Stimulated activated CD4-positive, alpha-beta T cell treated with anti-CD3 and anti-CD28 coated beads, TNF-alpha, amount 100 ng/mL, for 1 hour (primary cell): ENCODE data around the gene MTCH1.

ENCODE experiments used
- DNase-seq, 3 donors: peaks; one replicate each; pipeline ENCODE4 v3.0.0-alpha.2; 2020; ENCODE audit warnings: low read depth in 3 of 3, low spot score in 1 of 3

Gene MTCH1

DNA sequence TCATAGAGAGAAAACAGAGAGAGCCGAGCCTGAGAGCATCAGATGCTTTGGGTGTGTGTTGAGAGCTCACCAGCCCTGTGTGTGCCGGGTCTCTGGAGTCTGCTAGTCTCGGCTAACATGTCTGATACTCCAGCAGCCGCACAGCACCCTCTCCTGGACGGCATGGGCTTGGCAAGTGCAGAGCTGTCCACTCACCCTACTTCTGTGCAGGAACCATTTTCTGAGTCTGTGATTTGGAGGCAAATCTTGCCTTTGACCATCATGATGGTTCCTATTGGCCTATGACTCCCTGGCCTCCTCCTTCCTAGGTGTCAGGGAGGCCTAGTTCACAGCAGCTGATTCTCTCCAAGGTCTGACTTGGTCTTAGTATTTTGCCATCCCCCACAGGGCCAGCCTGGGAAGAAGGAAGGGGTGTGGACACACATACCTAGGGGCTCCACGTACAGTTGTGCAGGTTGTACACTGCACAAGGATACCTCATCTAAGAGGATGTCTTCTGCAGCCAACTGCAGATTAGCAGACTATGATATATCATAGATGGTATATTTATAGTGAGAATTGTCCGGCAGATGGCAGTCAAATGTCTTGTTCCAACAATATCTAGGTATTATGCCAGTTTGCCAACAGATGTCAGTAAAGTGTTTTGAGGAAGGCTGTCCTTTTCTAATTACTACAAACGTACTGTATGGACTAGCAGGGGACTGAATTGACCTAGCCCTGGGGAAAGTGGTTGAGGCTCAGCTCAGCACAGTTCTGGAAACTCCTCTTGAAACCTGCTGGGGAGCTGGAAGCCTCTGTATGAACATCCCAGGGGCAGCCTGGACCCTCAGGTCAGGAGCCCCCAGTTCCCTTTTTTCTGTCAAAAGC is 32.4 kb upstream of the MTCH1 start:
- DNase-seq, result peak; percentile 72 to 78 (median 77)

DNA sequence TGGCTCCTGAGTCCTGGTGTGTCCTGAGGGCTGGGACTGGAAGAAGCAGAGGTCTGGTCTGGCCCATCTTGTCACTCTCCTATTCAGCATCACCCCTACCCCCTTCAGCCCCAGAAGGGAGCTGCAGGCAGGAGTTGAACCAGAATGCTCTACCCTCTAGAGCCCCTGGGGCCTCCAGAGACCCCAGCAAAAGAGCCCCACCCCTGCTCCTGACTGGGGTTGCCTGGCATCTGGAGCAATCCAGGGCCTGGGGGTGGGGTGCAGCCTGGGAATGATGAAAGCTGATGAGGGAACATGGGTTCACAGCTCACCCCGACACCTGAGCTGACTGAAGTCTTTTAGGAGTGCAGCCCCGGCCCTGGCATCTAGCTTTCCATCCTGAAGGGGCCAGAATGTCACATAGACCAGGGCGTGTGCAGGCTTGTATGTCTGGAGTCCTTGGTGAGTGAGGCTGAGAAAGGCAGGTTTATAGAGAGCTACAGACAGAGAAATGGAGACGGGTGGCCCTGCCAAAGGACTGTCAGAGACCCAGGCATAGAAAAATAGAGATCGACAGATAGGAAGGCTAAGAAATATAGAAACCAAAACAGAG is 31.7 kb upstream of the MTCH1 start:
- DNase-seq, result no peak

DNA sequence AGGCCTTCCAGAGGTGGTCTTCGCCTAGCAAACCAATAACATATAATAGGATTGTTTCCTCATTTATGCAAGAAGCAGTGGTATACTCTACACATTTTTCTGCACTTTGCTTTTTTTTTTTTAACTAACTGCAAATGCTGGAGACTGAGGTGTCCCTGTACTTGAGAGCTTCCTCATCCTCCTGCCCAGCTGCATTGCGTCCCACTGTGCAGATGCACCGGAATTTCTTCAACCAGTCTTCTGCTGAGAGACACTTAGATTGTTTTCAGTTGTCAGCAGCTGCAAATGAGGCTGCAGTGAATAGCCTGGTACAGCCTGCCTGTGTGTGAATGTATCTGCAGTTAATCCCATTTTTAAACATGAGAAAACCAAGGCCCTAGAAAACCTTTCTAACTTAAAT is 31.0 kb upstream of the MTCH1 start:
- no peak for DNase-seq

DNA sequence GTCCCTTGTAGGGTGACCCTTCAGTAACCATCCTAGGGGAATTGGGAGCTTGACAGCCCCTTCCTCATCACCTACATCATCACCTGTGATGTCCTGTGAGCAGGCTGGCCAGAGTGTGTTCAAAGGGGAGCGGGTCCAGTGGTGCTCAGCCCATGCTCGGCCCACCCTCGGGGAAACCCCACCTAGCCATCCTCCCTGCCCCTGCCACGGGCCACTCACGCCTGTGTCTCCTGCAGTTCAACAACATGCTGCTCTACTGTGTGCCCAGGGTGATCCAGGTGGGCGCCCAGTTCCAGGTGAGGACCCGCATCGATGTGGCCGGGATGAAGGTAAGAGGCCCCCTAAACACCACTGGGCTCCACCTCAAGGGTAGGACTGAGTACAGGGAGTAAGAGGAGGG is 29.5 kb upstream of the MTCH1 start:
- no peak for DNase-seq

DNA sequence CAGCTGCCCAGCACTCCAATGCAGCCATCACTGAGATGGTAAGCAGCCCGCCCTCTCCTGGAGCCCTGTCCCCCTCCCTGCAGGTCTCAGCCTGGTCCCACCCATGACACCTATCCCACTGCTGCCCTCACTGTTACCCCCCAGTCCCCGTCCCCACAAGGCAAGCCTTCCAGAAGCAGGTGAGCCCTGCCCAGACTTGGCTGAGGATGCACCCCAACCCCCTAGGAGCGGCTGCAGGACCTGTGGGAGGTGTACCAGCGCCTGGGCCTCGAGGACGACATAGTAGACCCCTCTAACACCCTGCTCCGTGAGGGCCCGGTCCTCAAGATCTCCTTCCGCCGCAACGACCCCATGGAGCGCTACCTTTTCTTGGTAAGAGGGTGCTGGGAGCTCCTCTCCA is 28.7 kb upstream of the MTCH1 start:
- DNase-seq, result no peak

DNA sequence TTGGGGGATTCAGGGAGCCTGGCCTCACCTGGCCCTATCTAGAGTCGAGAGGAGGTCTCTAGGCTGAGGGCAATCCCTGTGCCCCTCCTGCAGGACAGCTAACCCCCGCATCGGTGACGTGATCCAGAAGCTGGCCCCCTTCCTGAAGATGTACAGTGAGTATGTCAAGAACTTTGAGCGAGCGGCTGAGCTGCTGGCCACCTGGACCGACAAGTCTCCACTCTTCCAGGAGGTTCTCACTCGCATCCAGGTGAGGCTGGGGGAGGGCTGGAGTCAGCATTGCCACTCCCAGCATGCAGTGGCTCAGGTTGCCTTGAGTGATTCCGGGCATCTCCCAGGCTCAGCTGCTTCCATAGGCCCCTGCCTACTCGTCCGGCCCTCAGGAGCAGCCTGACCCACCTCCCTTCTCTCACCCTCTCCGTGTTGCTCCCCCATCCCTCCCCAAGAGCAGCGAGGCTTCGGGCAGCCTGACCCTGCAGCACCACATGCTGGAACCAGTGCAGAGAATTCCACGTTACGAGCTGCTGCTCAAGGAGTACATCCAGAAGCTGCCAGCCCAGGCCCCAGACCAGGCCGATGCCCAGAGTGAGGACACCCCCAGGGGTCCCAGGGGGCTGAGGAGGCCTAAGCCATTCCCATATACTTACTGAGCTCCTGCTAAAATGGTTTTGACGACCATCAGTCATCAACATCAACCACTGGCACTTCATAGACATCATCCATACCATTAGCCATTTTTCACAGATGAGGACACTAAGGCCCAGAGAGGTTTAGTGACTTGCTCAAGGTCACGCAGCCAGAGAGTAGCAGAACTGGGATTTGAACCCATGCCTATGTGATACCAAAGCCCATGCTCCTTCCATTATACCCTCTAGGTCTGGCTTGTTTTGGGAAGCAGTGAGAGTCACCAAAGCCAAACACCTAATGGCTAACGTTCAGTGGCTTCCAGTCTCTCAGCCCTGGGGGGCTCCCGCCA is 27.8 kb upstream of the MTCH1 start:
- no peak for DNase-seq

DNA sequence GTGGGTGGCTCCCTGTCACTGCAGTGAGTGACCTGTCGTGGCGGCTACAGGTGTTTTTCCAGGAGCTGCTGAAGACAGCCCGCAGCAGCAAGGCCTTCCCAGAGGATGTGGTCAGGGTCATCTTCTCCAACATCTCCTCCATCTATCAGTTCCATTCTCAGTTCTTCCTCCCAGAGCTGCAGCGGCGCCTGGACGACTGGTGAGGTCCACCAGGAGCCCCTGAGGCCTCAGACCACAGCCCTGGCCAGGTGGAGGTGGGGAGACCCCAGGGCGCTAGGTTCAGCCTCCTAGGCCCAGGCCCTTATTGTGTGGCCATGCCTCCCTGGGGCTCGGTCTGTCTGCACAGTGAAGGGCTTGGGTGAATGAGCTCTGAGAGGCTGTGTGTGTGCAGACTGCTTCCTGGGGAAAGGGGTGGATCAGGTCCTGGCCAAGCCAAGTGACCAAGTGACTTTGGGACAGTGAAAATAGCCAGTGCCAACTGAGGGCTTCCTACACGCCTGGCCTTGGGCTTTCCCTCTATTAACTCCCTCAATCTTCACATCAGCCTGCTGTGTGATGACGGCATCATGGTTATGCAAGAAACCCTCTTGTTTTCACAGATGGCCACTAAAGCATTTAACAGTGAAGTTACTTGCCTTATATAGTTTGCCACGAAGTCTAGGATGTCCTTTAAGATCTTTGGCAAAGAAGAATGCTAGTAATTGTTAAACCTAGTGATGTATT is 25.8 kb upstream of the MTCH1 start:
- DNase-seq, result no peak

DNA sequence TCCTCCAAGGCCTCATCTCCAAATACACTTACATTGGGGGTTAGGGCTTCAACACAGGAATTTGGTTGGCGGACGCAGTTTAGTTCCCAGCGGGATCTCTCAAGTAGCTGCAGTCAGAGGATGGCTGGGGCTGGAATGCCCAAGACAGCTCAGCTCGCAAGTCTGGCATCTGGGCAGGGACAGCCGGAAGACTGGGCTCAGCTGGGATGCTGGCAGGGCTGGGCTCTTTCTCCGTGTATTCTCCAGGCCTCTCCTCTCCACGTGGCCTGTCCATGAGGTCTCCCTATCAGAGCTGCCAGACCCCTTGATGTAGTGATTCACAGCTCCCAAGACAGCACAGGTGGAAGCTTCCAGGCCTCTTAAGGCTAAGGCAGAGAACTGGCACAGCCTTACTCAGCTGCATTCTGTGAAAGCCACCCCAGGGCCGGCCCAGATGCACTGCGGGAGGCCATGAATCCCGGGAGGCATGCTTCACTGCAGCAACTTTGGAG is 24.5 kb upstream of the MTCH1 start:
- no peak for DNase-seq

DNA sequence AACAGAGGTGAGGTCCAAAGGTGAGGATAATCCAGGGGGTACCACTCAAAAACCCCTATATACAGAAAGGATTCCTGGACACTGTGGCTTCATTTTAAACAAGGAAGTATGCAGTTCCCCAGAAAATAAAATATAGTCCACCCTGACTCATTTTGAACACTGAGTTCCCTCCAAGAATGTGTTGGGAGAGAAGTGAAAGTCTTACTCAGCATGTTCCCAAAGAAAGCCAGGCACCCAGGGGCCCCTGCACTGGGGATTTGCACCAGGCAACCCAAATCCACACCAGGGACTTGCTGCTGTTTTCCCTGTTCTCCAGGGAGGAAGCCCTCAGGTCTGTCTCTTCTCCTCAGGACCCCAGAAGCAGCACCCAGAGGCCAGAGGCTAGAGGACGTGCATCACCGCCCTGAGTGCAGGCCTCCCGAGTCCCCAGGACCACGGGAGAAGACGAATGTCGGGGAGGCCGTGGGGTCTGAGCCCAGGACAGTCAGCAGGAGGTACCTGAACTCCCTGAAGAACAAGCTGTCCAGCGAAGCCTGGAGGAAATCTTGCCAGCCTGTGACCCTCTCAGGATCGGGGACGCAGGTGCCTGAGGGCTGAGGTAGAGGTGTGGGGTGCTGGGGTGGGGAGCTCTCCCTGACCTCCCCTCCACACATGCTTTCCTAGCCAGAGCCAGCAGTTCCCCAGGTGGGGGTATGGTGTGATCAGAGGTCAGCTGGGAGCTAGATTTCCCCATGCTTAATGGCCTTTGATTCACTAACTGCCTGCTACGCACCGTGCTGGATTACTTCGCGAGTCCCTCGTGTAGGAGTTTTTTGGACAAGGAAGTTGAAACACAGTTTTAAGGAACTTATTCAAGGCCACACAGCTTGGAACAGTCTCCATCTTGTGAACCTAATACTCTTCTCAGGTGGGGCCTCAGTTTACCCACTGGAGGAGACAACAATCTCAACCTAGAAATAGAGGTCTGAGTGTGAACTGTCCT is 22.8 kb upstream of the MTCH1 start:
- no peak for DNase-seq

DNA sequence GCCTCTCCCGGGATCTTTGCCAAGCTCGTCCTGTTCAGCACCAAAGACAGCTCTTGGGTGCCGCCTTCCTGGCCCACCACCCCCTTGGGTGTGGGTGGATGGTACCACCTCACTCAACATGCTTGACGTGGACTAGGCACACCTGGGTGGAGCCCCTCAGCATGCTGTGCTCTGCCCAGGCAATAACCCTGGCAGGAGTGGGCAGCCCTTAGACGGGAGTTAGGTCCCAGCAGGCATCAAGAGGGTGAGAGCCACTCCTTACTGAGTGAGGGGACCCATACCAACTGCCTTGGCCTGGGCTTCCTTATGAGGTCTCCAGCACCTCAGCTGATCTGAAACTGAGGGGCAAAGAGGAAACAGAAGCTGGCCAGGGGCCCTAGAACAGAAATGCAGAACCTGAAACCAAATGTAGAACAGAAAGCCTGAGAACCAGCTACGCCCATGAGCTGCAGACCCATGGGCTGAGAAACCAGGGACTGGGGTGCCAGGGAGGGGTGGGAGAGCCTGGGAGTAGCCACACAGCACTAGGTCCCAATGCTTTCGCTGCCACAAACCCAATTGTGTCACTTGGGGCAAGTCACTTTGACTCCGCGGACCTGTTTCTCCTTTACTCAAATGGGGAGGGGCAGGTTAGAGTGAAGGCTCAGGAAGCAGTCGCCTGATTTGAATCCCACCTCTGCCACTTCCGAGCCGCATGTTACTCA is 21.5 kb upstream of the MTCH1 start:
- DNase-seq, result no peak

DNA sequence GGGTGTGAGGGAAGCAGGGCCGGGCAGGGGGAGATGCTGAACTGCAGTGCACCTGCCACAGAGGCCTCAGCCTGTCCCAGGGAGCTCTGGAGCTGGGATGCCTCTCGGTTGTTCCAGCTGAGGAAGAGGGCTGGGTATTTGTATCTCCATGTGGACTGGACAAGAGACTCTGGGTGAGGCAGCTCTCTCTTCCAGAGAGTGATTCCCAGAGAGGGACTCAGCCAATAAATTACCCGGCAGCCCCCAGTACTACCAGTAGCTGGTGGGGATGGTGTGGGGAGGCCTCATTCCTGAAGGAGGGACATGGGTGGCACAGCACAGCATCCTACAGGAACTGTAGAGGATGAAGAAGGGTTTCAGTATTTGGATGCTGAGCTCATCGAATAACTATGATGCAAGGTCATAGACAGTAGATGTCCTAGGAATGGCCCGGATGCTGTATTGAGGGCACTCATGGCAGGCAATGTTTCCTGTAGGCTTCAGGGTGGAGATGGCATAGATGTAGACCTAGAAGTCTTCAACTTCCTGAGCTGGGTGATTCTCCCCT is 20.9 kb upstream of the MTCH1 start:
- DNase-seq, result no peak

DNA sequence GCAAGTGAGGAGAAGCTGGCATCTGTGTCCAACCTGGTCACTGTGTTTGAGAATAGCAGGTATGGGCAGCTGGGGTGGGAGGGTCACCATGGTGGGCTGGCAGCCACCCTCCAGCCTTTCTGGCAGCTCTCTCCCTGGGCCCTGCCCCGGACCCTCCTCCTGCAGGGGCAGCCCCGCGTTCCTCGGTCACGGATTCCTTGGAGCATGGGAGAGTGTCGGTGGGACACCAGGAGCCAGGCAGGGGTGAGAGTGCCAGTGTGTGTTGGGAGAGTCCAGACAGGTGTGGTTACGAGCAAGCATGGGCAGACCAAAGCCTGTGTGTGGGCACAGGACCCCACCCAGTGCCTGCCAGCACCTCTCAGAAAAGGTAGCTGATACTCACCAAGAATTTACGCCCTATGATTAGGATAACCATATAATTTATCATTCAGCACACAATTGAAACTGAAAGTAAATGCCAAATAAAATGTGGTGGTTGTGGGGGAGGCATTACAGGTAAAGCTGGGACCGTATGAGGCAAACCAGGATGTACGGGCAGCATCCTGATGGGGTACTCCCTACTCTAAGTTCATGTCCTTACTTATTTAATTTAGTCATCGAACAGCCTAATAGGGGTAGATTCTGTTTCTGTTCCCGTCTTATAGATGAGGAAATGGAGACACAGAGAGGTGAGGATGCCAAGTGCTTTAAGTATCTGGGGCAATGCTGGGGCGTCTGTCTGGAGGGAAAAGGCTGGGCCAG is 20.0 kb upstream of the MTCH1 start:
- no peak for DNase-seq

DNA sequence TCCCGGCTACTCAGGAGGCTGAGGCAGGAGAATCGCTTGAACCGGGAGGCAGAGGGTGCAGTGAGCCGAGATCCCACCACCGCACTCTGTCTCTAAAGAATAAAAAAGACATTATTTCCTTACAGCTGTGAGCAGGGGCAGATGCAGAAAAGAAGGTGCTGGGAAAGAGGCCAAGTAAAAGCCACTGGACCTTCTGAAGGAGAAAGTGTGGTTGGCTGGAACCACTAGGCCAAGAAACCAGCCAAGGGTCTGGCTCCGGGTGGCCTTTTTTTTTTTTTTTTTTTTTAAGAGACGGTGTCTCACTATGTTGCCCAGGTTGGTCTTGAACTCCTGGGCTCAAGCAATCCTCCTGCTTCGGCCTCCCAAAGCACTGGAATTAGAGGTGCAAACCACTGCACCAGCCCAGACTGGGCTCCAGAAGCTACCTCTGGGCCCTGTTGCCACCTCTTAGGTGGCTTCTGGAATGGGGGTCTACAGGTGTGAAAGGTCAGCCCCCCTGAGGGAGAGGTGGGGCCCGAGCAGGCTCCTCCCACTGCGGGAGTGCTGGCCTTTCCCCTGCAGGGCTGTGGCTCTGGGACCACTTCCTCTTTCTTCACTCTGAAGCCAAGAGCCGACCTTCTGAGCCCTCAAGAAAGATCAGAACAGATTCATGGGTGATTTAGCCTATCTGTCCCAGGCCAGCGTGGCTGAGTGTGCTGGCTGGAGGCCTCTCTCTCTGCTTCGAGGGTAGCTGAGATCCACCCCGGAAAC is 19.2 kb upstream of the MTCH1 start, which contains the start of gene FGD2:
Gene FGD2 (plus strand): TSS at position 595 of the 750 bp plus-strand sequence. CDS start 163 bp downstream, outside the sequence.
- DNase-seq, result no peak

DNA sequence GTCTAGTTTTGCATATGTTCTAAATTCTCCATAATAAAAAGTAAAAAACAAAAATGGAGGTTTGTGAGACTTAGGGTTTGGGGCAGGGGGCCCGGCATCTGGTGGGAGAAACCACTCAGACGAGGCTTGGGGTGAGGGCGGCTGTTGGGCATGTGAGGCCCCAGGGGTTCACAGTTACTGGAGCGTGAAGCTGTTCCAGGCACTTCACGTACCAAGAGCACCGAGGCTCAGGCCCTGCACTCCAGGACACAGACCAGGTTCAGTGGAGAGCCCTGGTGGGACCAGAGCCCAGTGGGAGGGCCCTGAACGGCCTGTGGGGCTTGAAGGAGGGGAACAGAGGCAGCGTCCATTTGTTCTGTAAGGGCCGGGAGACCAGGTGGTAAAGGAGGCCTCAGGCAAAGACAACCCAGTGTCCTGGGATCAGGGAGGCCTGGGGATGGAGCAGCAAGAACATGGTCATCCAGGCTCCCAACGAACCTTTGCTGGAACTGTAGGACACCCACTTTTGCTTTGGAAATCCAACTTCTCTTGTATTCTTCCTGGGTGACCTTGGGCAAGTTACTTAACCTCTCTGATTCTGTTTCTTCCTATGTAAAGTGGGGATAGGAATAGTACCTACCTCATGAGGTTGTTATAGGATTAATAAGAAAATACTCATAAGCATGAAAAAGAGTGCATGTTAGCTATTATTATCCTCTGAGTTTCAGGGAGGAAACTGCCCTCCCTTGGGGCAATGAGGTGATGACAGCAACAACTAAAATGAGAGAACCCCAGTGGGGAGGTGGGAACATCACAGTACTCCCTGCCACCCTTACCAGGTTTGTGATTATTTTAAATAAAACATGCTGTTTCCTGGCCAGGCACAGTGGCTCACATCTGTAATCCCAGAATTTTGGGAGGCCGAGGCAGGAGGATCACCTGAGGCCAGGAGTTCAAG is 18.3 kb upstream of the MTCH1 start:
- no peak for DNase-seq

DNA sequence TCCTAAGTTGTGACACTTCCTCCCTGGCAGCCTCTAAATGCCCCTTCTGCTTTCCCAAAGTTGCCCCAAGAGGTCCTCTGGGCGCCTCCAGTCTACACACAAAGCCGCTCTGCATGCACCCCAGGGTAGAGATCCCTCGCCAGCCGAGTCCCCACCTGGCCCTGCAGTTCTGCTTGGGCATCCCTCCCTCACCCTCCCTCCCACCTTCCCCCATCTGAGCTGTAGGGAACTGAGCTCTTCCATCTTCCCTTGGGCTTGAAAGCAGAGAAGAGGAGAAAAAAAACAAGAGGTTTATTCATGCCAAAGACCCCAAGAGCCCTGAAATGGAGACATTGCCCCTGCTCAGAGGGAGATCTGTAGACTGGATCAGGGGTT is 13.7 kb upstream of the MTCH1 start:
- DNase-seq, result no peak

DNA sequence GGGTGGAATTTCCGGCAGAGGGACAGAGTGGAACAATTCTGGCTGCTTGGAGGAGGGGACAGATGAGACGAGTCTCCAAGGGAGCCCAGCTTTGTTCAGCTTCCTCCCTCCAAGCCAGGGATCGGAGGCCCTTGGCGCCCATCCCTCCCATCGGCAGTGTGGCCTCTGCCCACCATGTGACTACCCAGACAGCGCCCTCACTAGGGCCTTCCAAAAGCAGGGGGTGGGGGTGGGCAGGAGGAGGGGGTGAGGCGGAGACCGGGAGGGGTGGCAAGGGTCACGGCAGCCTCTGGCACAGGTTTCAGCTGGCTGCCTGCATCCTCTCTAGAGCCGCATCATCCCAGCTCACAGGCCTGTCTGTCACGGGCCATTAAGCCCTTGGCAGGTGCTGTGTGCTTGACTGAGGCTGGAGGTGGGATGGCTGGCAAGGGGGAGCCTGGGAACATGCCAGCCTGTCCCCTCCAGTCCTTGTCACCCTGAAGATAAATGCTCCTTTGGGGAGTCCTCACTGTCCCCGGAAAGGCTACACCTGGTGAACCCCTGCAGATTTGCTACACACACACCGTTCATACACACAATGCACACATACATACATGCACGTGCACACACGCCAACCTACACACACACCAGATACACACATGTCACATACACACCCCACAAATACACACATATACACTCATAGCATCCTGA is 13.2 kb upstream of the MTCH1 start:
- DNase-seq, result no peak
